Measurements from ENCODE around the gene ACTL10.

ACTL10 gene

GRCh38 chr20:33689973-33690372, 23.2 kb downstream of the ACTL10 start (continued):
- peak; percentile 29; the same call in 1 of the 2 replicates for TF ChIP-seq ZNF639 (tag by site-specific recombination; IDR thresholded peaks at IDR 0.05)
- TF ChIP-seq ZSCAN4 (tag by site-specific recombination; IDR thresholded peaks at IDR 0.05), result no peak
- no peak for TF ChIP-seq ZIC2 (tag by site-specific recombination; IDR thresholded peaks at IDR 0.05)
- TF ChIP-seq ZNF366 (tag by site-specific recombination; conservative IDR thresholded peaks at IDR 0.05), result 0 out of 2 replicates have a peak, but pooled peaks have one; percentile 43
- TF ChIP-seq ZNF121 (tag by site-specific recombination; IDR thresholded peaks at IDR 0.05), result no peak
- TF ChIP-seq BCL11A (tag by site-specific recombination; IDR thresholded peaks at IDR 0.05; ENCODE audit: low read depth), result no peak
- no peak for TF ChIP-seq ZNF596 (tag by site-specific recombination; IDR thresholded peaks at IDR 0.05)

- CTCF ChIA-PET, result no interaction called here
- no peak overlapping the region for H3K4me3 ChIP-seq (ENCODE audit: low read depth, low read length)
- POLR2A ChIA-PET, result no interaction called here
- H3K36me3 ChIP-seq (ENCODE audit: control insufficient read depth in 2 of 2, insufficient read depth in 1 of 2, low read length in 2 of 2), result no peaks in the 10 kb centered on the region
- no peaks in the 10 kb centered on the region for H3K4me1 ChIP-seq (ENCODE audit: control insufficient read depth, insufficient read depth, low read length)
- no peaks in the 10 kb centered on the region for H3K9me3 ChIP-seq (ENCODE audit: control insufficient read depth, insufficient read depth, low read depth, low read length)
- no peak for TF ChIP-seq ZNF48 (tag by site-specific recombination; IDR thresholded peaks at IDR 0.05)
- TF ChIP-seq ZNF311 (tag by site-specific recombination; IDR thresholded peaks at IDR 0.05; ENCODE audit: borderline replicate concordance), result no peak
- no peak for TF ChIP-seq ZBTB17 (tag by site-specific recombination; IDR thresholded peaks at IDR 0.05)
- no peak for TF ChIP-seq KLF10 (tag by site-specific recombination; IDR thresholded peaks at IDR 0.05)
- no peak for TF ChIP-seq ZNF211 (tag by site-specific recombination; IDR thresholded peaks at IDR 0.05; ENCODE audit: low read depth)
- no peak for TF ChIP-seq REPIN1 (tag by site-specific recombination; IDR thresholded peaks at IDR 0.05; ENCODE audit: low read depth)
- TF ChIP-seq BCL6B (tag by site-specific recombination; IDR thresholded peaks at IDR 0.05), result no peak
- no peak for TF ChIP-seq ZNF596 (tag by site-specific recombination; IDR thresholded peaks at IDR 0.05)
- TF ChIP-seq ZNF398 (tag by site-specific recombination; IDR thresholded peaks at IDR 0.05), result no peak
- TF ChIP-seq ZNF223 (tag by site-specific recombination; IDR thresholded peaks at IDR 0.05), result no peak
- H3K27ac ChIP-seq (ENCODE audit: extremely low read depth, low read depth, low read length), result no peak overlapping the region
These were observed 26.5 kb downstream of the ACTL10 start for GRCh38 chr20:33693289-33693688.

- H3K4me3 ChIP-seq (ENCODE audit: low read depth, low read length), result no peak overlapping the region
- CTCF ChIA-PET, result no interaction called here
- H3K36me3 ChIP-seq (ENCODE audit: control insufficient read depth in 2 of 2, insufficient read depth in 1 of 2, low read length in 2 of 2), result no peaks in the 10 kb centered on the region
- no peaks in the 10 kb centered on the region for H3K9me3 ChIP-seq (ENCODE audit: control insufficient read depth, insufficient read depth, low read depth, low read length)
- POLR2A ChIA-PET, result no interaction called here
- TF ChIP-seq ZFHX2 (tag by site-specific recombination; conservative IDR thresholded peaks at IDR 0.05) (peak; percentile 19; the same call in 1 of the 2 replicates), ZBTB21 (tag by site-specific recombination; IDR thresholded peaks at IDR 0.05) (no peak), EGR2 (tag by site-specific recombination; IDR thresholded peaks at IDR 0.05; ENCODE audit: low read depth) (0 out of 2 replicates have a peak, but pooled peaks have one; percentile 36), ZIC2 (tag by site-specific recombination; IDR thresholded peaks at IDR 0.05) (peak; percentile 55)
- no peaks in the 10 kb centered on the region for H3K4me1 ChIP-seq (ENCODE audit: control insufficient read depth, insufficient read depth, low read length)
- no peak overlapping the region for H3K27ac ChIP-seq (ENCODE audit: extremely low read depth, low read depth, low read length)
These were observed 27.2 kb downstream of the ACTL10 start for GRCh38 chr20:33693741-33694638.
